ENCODE results near the gene NFYB.
"Not testable (repeated sequence)": the region's sequence is repeated elsewhere in the genome, so short reads cannot be mapped to it uniquely, and the experiment has no call there.

The NFYB gene

GRCh38 chr12:104137902-104138796 lies at the start of gene NFYB:
Gene NFYB (minus strand): TSS chr12:104138210. CDS start chr12:104135453, 2,757 bp downstream.
- peak; percentile 98 for DNase-seq (ENCODE audit: low read depth, low spot score)

DNA sequence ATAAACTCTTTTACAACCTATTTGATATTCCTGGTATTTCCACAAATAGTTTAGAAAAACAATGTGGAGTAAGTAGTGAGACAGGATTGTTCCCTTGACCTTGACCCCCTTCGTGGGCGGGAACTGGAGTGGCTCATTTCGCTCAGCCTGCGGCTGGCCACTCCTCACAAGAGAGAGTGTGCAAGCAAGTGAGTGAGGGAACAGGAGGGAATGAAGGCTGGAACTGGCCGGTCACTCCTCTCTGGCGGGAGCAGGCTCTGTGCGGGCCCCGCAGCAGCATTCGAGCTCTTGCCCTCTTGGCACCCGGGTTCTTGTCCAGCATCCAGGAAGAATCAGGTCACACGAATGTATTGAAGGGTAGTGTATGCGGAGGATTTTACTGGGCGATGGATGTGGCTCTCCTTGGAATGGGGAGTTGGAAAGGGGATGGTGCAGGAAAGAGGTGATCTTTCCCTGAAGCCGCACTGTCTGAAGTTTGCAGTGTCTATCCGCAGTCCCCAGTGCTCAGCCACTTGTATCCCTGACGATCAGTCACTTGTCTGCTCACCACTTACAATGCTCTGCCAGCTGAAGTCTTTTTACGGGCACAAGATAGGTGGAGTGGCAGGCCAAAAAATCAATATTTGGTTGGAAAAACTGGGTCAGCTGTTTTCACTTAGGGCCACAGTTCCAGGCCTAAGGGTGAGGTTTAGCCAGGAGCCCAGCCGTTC lies 49.6 kb upstream of the NFYB start:
- no peak for DNase-seq (ENCODE audit: low read depth, low spot score)

DNA sequence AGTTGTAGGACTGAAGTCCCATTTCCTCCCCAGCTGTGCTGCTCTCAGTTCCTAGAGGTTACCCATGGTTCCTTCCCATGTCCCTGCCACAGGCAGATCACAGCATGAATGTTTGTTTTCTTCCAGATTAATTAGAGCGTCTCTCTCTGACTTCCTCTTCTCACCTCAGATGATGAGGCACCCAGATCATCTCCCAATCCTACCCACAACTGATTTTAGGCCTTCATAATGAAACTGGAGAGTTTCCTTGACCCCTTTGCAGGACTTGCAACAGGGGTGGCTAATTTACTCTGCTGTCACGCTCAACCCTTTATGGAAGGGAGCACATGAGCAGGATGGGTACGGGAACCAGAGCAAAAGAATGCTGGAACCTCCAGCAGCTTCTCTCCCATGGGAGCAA lies 45.4 kb upstream of the NFYB start:
- no peak for DNase-seq (ENCODE audit: low read depth, low spot score)

DNA sequence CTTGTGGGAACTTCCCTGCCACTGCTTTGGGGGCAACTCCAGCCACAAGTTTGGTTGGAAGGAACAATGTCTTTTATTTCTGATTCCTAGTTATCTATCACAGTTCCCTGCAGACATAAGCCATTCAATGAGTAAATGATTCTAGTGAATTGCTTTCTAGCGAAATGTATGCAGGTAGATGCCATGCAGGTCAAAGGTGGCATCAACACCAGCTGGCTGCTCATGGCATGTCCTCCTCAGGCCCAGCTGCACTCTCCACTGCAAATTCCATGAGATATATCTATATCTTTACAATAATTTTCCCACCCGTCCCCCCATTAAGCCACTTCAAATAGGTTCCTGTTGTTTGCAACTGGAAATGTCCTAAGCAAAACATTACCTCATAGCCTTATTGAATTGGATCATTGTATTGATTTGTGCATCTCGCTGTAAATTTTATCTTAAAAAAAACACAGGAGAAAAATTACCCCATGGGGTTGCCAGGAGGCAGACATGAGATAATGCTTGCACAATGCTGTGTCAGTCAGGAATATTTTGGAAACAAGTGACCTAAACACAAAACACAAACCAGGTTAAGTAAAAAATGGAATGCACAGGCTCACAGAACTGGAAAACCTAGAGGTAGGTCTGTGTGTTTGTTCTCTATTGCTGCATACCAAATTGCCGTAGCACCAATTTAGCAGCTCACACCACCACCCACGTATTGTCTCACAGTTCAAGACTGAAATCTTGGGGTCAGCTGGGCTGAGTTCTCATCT lies 44.8 kb upstream of the NFYB start:
- no peak for DNase-seq (ENCODE audit: low read depth, low spot score)

GRCh38 chr12:104182144-104182543 lies 44.1 kb upstream of the NFYB start:
- peak; percentile 87 for DNase-seq (ENCODE audit: low read depth, low spot score)

DNA sequence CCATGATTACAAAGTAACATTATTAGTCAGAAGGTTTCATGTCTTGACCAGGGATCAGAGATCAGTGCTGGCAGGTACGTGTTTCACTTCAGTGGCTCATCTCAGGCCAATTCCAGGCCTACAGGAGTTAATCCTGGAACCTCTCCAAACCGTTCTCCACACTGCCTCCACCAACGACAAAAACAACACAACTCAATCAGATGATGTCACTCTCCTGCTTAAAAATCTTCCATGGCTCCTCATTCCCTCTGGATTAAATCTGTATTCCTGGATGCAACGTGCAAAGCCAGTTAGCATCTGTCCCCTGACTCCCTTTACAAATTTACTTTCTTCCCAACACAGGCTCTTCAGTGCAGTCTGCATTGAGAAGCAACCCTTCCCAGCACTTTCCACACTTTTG lies 43.3 kb upstream of the NFYB start:
- peak; percentile 66 for DNase-seq (ENCODE audit: low read depth, low spot score)

DNA sequence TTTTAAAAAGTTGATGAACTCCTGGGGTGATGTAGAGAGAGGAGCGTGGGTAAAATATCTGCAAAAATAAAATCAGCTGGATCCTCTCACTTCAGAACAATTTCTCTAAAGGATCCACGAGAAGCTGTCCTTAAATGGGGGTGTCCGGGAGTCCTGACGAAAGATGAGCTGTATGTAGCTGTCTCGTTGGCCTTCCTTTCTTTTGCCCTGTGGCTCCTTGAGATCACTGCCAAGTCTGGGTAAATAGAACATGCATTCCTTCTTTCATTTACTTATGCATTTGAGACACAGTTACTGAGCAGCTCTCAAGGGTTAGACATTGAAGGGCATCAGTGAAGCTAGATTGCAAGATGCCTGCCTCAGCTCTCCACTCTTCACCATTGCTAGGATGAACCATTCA lies 42.4 kb upstream of the NFYB start:
- DNase-seq (ENCODE audit: low read depth, low spot score): no peak

GRCh38 chr12:104177663-104178501 lies 39.9 kb upstream of the NFYB start:
- peak; percentile 93 for DNase-seq (ENCODE audit: low read depth, low spot score)

DNA sequence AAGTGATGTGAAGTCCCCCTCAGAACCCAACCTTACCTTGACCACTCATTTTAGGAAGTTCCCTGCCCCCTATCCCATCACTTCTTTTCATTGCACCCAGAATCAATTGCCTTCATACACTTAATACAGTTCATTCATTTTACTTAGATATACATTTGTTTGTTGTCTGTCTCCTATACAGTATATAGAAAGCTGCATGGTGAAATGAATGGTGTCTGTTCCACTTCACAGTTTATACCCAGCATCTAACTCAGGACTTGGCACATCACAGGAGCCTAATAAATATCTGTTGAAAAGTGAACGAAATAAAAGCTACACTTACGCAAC lies 39.3 kb upstream of the NFYB start:
- no peak for DNase-seq (ENCODE audit: low read depth, low spot score)

GRCh38 chr12:104175726-104176247 lies 37.8 kb upstream of the NFYB start:
- DNase-seq (ENCODE audit: low read depth, low spot score): no peak

DNA sequence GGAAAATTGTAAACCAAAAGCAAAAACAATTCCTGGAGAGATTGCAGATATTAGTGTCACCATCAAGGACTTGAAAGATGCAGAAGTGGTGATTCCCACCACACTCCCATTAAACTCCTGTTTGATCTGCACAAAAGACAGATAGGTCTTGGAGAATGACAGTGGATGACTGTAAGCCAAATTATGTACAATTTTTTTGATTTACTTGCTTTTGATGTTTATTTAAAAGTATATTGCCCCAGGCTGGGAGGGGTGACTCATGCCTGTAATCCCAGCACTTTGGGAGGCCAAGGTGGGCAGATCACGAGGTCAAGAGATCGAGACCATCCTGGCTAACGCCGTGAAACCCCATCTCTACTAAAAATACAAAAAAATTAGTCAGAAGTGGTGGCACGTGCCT lies 35.8 kb upstream of the NFYB start:
- DNase-seq (ENCODE audit: low read depth, low spot score): not testable (repeated sequence)

GRCh38 chr12:104172570-104172947 lies 34.5 kb upstream of the NFYB start:
- no peak for DNase-seq (ENCODE audit: low read depth, low spot score)

DNA sequence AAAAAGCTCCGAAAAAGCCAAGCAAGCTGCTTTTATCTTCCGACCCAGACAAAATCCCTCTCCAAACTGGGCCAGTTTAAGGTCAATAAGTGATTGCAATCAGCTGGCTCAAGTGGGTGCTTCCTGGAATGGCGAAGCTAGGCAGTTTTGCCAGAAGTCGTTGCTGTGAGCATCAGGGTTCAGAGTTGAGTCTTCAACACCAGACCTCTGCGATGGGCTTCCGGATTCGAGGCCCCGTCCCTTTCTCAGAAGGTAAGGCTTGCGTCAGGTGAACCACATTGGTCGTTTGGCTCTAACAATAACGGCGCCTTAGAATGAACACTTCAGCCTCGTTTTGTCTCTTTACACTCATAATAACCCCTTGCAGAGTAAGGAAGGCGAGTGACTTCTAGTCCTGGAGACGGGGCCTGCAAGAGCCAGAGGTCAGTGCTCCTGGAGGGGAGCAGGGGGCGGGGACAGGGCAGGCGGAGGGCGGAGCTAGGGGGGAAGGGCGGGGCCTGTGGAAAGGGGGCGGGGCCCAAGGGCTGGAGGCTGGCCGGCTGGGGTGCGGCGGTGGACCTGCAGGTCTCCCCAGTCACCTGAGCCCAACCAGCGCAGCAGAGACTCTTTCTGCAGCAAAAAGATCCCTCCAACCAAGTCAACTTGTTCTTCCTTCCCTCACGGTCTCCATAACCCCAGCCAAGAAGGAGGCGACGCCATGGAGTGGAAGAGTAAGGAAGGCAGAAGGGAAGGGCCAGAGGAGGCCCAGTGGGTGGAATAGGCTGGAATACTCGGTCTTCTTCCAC lies 34.0 kb upstream of the NFYB start:
- no peak for DNase-seq (ENCODE audit: low read depth, low spot score)

DNA sequence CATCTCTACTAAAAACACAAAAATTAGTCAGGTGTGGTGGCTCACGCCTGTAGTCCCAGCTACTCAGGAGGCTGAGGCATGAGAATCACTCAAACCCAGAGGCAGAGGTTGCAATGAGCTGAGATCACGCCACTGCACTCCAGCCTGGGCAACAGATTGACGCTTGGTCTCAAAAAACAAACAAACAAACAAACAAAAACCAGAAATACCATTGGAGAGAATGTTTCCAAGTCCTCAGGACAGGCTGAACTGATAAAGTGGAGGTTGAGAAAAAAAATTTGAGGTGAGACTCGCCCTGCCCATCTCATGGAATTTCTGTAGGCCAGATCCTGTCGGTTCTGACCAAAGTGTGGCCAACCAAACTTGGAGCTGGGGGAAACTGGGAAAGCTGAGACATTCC lies 30.6 kb upstream of the NFYB start:
- no peak for DNase-seq (ENCODE audit: low read depth, low spot score)

GRCh38 chr12:104167519-104168458 lies 29.8 kb upstream of the NFYB start:
- DNase-seq (ENCODE audit: low read depth, low spot score): no peak

- no peak for DNase-seq (ENCODE audit: low read depth, low spot score)
Measured at GRCh38 chr12:104166465-104166864, 28.5 kb upstream of the NFYB start.

- DNase-seq (ENCODE audit: low read depth, low spot score): no peak
Measured at GRCh38 chr12:104165801-104166200, 27.8 kb upstream of the NFYB start.

- DNase-seq (ENCODE audit: low read depth, low spot score): peak; percentile 32
Measured at GRCh38 chr12:104164634-104165033, 26.6 kb upstream of the NFYB start.

DNA sequence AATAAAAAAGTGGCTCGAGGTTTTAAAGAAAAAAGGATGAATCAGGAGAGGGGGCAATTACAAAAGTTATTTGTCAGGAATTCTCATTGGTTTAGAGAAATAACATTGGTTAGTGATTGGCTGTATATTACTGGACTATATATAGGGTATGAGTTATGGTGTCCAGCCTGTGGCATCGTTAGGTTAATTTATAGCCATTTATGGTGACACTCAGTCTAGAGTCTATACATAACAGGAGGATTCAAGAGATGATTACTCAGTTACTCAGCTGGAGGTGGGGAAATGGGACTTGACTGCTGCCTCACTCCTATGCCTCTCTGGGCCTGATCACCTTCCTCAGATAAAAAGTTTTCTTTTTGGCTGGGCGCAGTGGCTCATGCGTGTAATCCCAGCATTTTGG lies 25.6 kb upstream of the NFYB start:
- DNase-seq (ENCODE audit: low read depth, low spot score): no peak
